ENCODE data around the gene CPNE6. TPM values are rescaled to one million over a fixed set of nuclear protein-coding genes. Genes with fewer than 3 reads are reported as not detected.

Gene CPNE6
- total RNA-seq, 2 donors from 2014 or later = 1.8 to 8.8 TPM

- Histone ChIP-seq H3K27me3 (replicated peaks; ENCODE audit: insufficient read depth) (no peaks in the 10 kb centered on the region), H3K36me3 (no peaks in the 10 kb centered on the region), H3K27ac (no peak overlapping the region), H3K9me3 (no peaks in the 10 kb centered on the region), H3K4me1 (replicated peaks) (no peaks in the 10 kb centered on the region), H3K4me3 (no peak overlapping the region)
- 64% methylated on average over 3 of the region's 3 CpGs for WGBS
- intact Hi-C loops (cut with DNase I) = no loop called here
- TF ChIP-seq POLR2AphosphoS5 (IDR thresholded peaks at IDR 0.05) (no peak), CTCF (IDR thresholded peaks at IDR 0.05) (no peak)
- DNase-seq (ENCODE audit: low spot score) = no peak
These were observed 15.0 kb downstream of the CPNE6 start for GRCh38 chr14:24086193-24086955.

GRCh38 chr14:24087004-24087403 lies 15.6 kb downstream of the CPNE6 start:
- no peak for DNase-seq (ENCODE audit: low spot score)
- TF ChIP-seq CTCF (IDR thresholded peaks at IDR 0.05) = no peak
- TF ChIP-seq POLR2AphosphoS5 (IDR thresholded peaks at IDR 0.05) = no peak
- no peak for TF ChIP-seq POLR2A (IDR thresholded peaks at IDR 0.05)
- Histone ChIP-seq H3K27ac (no peak overlapping the region), H3K27me3 (replicated peaks; ENCODE audit: insufficient read depth) (no peaks in the 10 kb centered on the region), H3K4me3 (no peak overlapping the region), H3K4me1 (replicated peaks) (no peaks in the 10 kb centered on the region), H3K36me3 (no peaks in the 10 kb centered on the region), H3K9me3 (no peaks in the 10 kb centered on the region)
- WGBS = 97% methylated on average over 1 of the region's 1 CpG
- intact Hi-C loops (cut with DNase I) = no loop called here

- WGBS = 88% methylated on average over 2 of the region's 2 CpGs
- intact Hi-C loops (cut with DNase I) = no loop called here
These were observed 16.7 kb downstream of the CPNE6 start for GRCh38 chr14:24088095-24088494.

GRCh38 chr14:24089890-24090289 lies 18.5 kb downstream of the CPNE6 start:
- Histone ChIP-seq H3K27ac (no peak overlapping the region), H3K4me1 (replicated peaks) (no peaks in the 10 kb centered on the region), H3K4me3 (no peak overlapping the region), H3K9me3 (no peaks in the 10 kb centered on the region), H3K27me3 (replicated peaks; ENCODE audit: insufficient read depth) (no peaks in the 10 kb centered on the region), H3K36me3 (no peaks in the 10 kb centered on the region)
- intact Hi-C loops (cut with DNase I) = loop anchor here (2.0 to 5.0 kb wide), 3 partner anchors 31 to 1588 kb away; no protein-coding TSS in a partner anchor
- DNase-seq (ENCODE audit: low spot score) = no peak
- no peak for TF ChIP-seq POLR2AphosphoS5 (IDR thresholded peaks at IDR 0.05)
- TF ChIP-seq CTCF (IDR thresholded peaks at IDR 0.05) = no peak
- no peak for TF ChIP-seq POLR2A (IDR thresholded peaks at IDR 0.05)
- WGBS = 84% methylated on average over 6 of the region's 6 CpGs

More at GRCh38 chr14:24088095-24088494, 16.7 kb downstream of the CPNE6 start:
- no peaks in the 10 kb centered on the region for H3K4me1 ChIP-seq (replicated peaks)
- no peaks in the 10 kb centered on the region for H3K27me3 ChIP-seq (replicated peaks; ENCODE audit: insufficient read depth)
- no peaks in the 10 kb centered on the region for H3K36me3 ChIP-seq
- H3K9me3 ChIP-seq = no peaks in the 10 kb centered on the region
- DNase-seq (ENCODE audit: low spot score) = no peak
- no peak overlapping the region for H3K27ac ChIP-seq
- no peak overlapping the region for H3K4me3 ChIP-seq
- TF ChIP-seq CTCF (IDR thresholded peaks at IDR 0.05) (no peak), POLR2A (IDR thresholded peaks at IDR 0.05) (no peak), POLR2AphosphoS5 (IDR thresholded peaks at IDR 0.05) (no peak)

- no peaks in the 10 kb centered on the region for H3K27me3 ChIP-seq (replicated peaks; ENCODE audit: insufficient read depth)
- no peak for DNase-seq (ENCODE audit: low spot score)
- intact Hi-C loops (cut with DNase I) = loop anchor here (5.0 kb wide), 2 partner anchors 80 to 1590 kb away; no protein-coding TSS in a partner anchor
These were observed 20.7 kb downstream of the CPNE6 start for GRCh38 chr14:24092110-24092504.

More at GRCh38 chr14:24092110-24092504, 20.7 kb downstream of the CPNE6 start:
- H3K36me3 ChIP-seq = no peaks in the 10 kb centered on the region
- no peak overlapping the region for H3K27ac ChIP-seq
- no peaks in the 10 kb centered on the region for H3K4me1 ChIP-seq (replicated peaks)
- H3K9me3 ChIP-seq = no peaks in the 10 kb centered on the region
- TF ChIP-seq CTCF (IDR thresholded peaks at IDR 0.05) (no peak), POLR2A (IDR thresholded peaks at IDR 0.05) (no peak), POLR2AphosphoS5 (IDR thresholded peaks at IDR 0.05) (no peak)
- no peak overlapping the region for H3K4me3 ChIP-seq
